AG09309 (cell line): ENCODE measurements around the gene TMED6.

Experiments
- DNase-seq: peaks from one replicate; pipeline ENCODE4 v3.0.0-alpha.2; 2010; ENCODE audit warnings: low read depth
- H3K4me3 ChIP-seq: 2 replicates; pipeline ENCODE4 v1.5.1; 2011; ENCODE audit warnings: mild to moderate bottlenecking, low read depth, low read length, moderate library complexity; ENCODE audit not compliant: control insufficient read depth
- TF ChIP-seq, protein P1 (sequence below): IDR thresholded peaks from 2 replicates; pipeline ENCODE4 v1.5.1; 2011; ENCODE audit warnings: mild to moderate bottlenecking, low read depth, low read length, inconsistent platforms; ENCODE audit not compliant: insufficient read depth, control insufficient read depth; ENCODE audit errors: missing control alignments

The TMED6 gene

DNA sequence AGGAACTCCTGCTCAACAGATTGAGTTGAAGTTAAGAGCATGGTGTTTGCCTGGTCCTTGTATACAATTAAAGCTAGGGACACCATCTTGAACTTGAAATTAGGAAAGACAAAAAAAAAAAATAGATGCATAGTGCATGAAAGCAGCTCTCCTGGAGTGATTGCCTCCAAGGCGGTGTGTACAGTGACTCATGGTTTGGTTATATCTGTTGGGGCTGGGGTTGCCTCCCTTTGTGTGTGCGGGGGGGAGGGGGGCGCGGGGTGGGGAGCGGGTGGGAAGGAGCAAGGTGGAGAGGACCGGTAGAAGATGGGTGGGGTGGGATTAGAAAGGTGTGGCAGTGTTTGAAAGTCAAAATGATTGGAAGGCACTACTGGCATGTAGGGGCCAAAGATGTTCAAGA is 3.4 kb downstream of the TMED6 start:
- DNase-seq, result no peak
- TF ChIP-seq, protein P1, sequence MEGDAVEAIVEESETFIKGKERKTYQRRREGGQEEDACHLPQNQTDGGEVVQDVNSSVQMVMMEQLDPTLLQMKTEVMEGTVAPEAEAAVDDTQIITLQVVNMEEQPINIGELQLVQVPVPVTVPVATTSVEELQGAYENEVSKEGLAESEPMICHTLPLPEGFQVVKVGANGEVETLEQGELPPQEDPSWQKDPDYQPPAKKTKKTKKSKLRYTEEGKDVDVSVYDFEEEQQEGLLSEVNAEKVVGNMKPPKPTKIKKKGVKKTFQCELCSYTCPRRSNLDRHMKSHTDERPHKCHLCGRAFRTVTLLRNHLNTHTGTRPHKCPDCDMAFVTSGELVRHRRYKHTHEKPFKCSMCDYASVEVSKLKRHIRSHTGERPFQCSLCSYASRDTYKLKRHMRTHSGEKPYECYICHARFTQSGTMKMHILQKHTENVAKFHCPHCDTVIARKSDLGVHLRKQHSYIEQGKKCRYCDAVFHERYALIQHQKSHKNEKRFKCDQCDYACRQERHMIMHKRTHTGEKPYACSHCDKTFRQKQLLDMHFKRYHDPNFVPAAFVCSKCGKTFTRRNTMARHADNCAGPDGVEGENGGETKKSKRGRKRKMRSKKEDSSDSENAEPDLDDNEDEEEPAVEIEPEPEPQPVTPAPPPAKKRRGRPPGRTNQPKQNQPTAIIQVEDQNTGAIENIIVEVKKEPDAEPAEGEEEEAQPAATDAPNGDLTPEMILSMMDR, result no peak
- H3K4me3 ChIP-seq, result no peak overlapping the region

- H3K4me3 ChIP-seq, result no peak overlapping the region
- TF ChIP-seq, protein P1, result no peak
- DNase-seq, result no peak
These were observed 4.9 kb downstream of the TMED6 start for GRCh38 chr16:69346683-69347082.

GRCh38 chr16:69345923-69346322 is 5.7 kb downstream of the TMED6 start:
- no peak for DNase-seq
- H3K4me3 ChIP-seq, result no peak overlapping the region
- TF ChIP-seq, protein P1, result no peak

GRCh38 chr16:69344171-69344570 is 7.4 kb downstream of the TMED6 start:
- TF ChIP-seq, protein P1, result no peak
- no peak overlapping the region for H3K4me3 ChIP-seq

DNA sequence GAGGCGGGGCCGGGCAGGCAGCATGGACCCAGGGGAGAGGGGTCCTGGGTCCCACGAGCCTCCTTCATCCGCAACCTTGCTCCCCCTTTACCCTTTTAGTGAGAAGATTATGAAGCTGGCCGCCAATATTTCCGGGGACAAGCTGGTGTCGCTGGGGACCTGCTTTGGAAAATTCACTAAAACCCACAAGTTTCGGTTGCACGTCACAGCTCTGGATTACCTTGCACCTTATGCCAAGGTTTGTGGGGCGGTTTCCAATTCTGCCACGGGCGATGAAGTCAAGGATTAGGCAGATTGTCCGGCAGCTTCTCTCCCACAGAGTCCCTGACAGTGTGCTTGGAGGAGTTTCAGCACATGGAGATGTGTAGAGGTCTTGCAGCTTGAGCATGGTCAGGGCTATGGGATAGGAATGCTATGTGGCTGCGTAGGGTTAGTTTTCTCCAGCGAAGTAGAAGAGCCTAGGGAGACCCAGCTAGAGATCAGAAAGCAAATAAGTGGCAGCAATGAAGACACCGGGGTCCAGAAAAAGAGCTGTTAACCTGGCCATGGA is 11.4 kb downstream of the TMED6 start:
- TF ChIP-seq, protein P1, result no peak
- peak overlapping the region; percentile 86 for H3K4me3 ChIP-seq
- DNase-seq, result no peak

More at GRCh38 chr16:69344171-69344570, 7.4 kb downstream of the TMED6 start:
- DNase-seq, result no peak

GRCh38 chr16:69339289-69340094 is 12.1 kb downstream of the TMED6 start, which contains the start of the genes COG8 and NIP7:
TSS of gene COG8 (minus strand) at chr16:69339564. CDS start at chr16:69339552, 12 bp downstream.
TSS of gene NIP7 (plus strand) at chr16:69339772. CDS start at chr16:69339830, 58 bp downstream.
- TF ChIP-seq, protein P1, result peak; percentile 89
- DNase-seq, result peak; percentile 90
- H3K4me3 ChIP-seq, result peak within 1 kb of the TSS; percentile 86
